Lower leg skin (tissue), 3 donors: Measurements from ENCODE around the gene CHTF18.

ENCODE experiments used
- CTCF ChIP-seq, 3 donors: fragments of 450-650 bp; IDR thresholded peaks; one replicate each; pipeline ENCODE4 v1.5.1; 2016; ENCODE audit warnings: antibody characterized with exemption in 3 of 3, mild to moderate bottlenecking in 3 of 3, moderate library complexity in 2 of 3
- POLR2A ChIP-seq, 2 donors: fragments of 450-650 bp; IDR thresholded peaks; one replicate each; pipeline ENCODE4 v1.6.1; 2016 to 2017; ENCODE audit warnings: antibody characterized with exemption in 2 of 2, mild to moderate bottlenecking in 1 of 2, moderate library complexity in 1 of 2

GRCh38 chr16:824194-824593 lies 35.8 kb downstream of the CHTF18 start:
- TF ChIP-seq CTCF (IDR thresholded peaks at IDR 0.05) = no peak
- TF ChIP-seq POLR2A (IDR thresholded peaks at IDR 0.05) = no peak
